GM19397 (cell line): ENCODE measurements around the gene EXOC6B.
"Not testable (repeated sequence)": the region's sequence is repeated elsewhere in the genome, so short reads cannot be mapped to it uniquely, and the experiment has no call there.

Source experiments
- ATAC-seq: cut with Tn5 transposase; IDR thresholded peaks from one replicate; pipeline ENCODE4 v1.9.1; 2021; ENCODE audit warnings: mild to moderate bottlenecking, moderate library complexity; ENCODE audit not compliant: unreplicated experiment

EXOC6B gene

DNA sequence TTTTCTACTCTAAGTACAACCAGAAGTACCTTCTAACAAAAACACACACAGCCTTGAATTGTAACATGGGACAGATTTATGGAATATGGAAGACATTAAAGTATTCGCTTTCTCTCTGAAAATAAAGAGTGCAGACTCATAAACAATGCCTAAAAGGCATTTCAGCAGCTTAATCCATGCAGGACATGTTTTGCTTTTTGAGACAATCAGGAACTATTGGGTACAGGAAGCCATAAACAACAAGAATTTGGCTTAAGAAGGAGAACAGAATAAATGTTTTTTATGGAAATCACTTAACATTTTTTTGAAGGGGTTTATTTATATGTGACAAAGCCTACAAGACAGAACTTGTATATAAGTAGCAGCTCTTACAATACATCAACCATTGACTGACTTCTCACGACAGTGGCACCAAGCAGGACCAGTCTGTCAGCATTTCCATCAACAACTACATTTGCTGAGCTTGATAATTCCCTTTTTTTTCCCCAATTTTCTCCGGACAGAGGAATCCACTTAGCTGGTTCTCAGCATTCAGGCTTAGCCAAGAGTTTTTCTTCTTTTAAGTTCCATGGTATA, 140.1 kb downstream of the EXOC6B start:
- ATAC-seq, result no peak

DNA sequence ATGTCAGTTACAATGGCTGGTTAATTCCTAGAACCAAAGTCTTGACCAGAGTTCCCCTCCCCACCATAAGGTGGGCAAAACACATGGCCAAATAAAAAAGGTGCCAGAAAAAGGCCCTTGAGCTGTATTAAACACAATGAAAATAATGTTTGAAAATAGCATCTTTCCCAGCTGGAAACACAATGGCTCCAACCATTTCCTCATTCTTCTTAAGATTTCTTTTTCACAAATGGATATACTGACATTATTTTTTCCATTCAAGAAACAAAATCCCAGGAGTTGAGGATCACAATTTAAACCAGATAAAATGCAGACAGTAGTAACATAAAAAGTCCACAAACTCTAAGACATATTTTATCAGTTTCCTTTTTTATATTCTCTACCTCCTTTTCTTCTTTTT, 143.8 kb downstream of the EXOC6B start:
- no peak for ATAC-seq

DNA sequence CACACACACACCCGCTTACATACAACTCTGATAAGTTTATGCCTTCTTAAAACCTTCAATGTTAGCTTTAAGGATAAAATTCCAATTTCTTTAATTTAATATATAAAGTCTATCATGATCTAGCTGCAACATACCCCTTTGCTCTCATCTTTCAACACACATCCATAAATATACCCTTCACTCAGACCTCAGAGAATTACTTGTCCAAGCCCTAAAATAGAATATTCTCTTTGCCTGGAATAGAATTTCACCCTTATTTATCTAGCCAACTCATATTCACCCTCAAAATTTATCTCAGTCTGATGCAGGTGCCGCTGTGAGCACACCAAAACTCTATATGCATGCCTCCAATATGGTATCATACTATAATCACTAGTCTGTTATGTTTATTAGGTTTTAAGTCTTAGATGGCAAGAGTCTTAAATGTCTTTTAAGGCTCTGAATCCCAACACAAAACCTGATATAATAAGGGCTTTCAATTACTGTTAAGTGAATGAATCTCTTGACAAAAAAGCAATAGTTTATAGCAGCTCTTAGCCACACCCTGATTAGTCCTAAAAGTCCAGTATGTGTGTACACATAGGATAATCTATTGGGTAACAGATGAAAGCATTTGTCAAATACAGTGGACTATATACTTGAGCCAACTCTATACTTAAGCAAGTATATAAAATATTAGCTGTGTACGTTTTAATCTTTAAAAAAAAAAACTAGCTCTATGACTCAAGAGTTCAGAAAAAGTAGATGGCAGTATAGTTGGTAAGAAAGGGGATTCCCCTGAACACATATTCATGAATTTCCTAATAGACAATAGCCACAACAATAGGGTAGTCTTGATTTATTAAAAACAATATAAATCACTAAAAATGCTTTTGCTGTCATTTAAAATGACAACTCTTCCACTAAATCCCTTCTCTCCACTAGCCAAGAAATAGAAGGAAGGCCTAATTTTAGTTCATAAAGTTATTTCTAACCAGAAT, 144.5 kb downstream of the EXOC6B start:
- ATAC-seq, result no peak

DNA sequence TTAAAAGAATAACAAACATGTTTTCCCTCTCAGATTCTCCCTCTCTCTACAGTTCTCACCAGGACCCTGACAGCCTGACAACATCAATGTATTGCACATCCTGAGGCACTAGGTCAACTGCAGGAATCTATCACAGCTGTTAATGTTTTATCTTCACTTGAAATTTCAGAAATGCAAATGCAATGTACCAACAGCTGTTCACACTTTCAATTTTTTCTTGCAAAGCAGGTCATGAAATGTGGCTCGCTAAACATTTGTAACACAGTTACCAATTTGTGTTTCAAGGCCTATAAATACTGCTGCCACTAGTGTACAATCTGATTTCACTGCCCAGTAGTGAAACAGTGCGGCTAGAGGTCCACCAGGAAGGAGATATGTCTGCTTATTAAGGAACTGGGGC, 147.8 kb downstream of the EXOC6B start:
- peak; percentile 87 for ATAC-seq

DNA sequence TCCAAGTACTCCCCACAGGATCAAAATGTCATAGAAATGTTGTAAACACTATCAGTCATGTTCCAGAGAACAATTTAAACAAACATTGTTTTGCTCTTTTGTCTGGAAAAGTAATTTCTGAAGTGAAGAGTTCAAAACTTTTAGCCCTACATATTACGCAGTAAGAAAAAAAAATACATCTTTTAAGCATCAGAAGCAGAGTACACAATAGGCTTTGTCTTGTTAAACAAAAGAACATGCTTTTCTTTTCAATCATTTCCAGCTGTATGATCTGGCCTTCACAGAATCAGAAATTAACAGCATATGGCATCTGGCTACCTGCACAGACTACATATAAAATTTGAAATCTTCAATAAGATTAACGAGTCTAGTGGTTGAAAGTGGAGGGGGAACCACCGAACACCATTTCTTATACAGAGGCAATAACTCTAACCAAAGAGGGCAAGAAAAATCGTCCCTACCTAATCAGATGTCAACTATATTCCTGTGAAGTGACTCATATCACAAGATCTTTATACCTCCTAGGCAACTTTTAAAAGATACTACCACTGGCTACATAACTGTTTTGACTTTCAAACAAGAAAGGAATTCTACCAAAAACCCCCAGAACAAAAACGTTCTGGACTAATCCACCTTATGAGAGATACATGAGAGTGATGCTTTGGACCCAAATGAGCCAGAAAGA, 149.3 kb downstream of the EXOC6B start:
- no peak for ATAC-seq

DNA sequence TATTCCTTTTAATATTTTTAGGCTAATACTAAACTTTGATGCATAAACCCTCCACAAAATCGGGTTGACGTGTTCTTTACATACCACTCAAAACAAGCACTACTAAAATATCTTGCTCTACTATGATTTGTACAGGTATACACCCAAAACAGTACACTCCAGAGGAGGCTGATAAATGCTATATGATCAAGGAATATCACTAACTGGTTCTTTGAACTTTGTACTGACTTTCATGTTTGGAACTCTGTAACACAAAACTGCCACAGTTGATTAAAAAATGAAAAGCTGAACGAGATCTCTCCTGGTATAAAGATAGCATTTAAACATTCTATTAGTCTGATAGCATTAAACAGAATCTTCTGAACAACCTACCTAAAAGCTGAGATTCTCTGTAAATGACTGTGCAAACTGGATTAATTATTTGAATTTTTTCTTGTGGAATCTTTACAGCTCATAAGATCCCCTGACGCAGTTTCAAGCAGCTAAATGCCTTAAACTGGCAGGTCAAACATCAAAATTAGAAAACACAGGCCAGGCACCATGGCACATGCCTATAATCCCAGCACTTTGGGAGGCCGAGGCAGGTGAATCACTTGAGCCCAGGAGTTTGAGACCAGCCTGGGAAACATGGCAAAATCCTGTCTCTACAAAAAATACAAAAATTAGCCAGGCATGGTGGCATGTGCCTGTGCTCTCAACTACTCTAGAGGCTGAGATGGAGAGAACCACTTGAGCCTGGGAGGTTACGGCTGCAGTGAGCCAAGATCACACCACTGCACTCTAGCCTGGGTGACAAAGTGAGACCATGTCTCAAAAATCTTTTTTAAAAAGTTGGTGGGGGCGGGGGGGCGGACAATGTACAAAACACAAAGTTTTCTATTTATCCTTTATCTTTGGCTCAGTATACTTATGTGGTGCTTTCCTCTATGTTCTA, 150.6 kb downstream of the EXOC6B start:
- ATAC-seq, result no peak

DNA sequence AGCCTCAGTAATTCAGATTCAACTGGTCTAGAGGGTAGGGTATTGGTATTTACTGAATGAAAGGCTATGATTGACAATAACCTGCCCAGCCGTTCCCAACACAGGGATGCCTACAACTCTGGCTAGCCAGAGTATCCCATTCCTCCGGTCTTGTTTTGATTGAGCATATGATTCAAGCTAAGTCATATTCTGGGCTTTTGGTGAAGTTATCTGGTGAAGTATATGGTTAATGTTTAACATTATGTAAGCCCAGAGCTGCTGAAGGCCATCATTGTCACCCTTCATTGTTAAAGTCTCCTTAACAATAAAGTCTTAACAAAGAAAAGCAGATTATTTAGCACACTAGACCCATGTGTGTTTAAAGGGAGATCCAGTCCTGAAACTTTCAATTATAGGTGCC, 152.6 kb downstream of the EXOC6B start:
- no peak for ATAC-seq

DNA sequence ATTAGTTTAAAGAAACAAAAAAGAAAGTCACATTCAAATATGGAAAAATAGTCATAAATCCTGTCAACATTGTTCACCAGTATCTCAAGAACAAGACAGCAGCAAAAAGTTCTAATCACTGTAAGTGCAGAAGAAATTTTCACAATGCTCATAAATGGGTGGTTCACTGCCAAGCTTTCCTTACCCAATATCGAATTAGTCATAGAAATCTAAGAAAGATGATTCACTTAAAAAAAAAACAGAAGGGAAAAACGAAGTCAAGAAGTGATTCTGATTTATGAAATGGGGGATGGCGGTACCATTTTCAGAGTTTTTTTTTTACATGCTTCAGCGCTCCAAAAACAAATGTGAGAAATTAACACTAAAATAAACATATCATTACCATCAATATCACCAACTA, 156.7 kb downstream of the EXOC6B start:
- ATAC-seq, result no peak

DNA sequence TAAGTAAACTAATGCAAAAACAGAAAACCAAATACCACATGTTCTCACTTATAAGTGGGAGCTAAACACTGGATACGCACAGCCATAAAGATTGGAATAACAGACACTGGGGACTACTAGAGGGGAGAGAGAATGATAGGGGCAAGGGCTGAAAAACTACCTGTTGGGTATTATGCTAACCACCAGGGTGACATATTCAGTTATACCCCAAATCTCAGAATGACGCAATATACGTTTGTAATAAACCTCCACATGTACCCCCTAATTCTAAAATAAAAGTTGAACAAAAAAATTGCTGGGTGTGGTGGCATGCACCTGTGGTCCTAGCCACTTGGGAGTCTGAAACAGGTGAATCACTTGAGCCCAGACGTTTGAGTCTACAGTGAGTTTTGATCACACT, 157.2 kb downstream of the EXOC6B start:
- no peak for ATAC-seq

DNA sequence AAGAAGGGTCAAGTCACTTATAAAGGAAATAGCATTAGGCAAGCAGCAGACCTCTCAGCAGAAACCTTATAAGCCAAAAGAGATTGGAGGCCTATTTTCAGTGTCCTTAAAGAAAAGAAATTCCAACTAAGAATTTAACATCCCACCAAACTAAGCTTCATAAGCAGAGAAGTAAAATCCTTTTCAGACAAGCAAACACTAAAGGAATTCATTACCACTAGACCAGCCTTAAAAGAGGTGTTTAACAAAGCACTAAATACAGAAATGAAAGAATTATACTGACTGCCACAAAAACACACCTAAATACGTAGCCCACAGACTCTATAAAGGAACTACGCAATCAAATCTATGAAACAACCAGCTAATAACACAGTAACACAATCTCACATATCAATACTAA, 160.4 kb downstream of the EXOC6B start:
- ATAC-seq, result no peak

DNA sequence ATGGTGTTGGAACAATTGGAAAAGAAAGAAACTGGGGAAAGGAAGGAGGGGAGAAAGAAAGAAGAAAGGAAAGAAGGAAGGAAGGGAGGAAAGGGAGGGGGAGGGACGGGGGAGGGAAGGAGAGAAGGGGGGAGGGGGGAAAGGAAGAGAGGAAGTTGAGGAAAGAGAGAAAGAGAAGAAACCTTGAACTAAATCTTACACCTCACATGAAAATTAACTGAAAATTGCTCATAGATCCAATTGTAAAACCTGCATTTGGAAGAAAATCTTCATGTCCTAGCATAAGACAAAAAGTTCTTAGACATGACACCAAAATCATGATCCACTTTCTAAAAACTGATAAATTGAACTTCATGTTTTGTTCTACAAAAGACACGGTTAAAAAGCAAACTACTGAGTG, 163.8 kb downstream of the EXOC6B start:
- ATAC-seq, result no peak

DNA sequence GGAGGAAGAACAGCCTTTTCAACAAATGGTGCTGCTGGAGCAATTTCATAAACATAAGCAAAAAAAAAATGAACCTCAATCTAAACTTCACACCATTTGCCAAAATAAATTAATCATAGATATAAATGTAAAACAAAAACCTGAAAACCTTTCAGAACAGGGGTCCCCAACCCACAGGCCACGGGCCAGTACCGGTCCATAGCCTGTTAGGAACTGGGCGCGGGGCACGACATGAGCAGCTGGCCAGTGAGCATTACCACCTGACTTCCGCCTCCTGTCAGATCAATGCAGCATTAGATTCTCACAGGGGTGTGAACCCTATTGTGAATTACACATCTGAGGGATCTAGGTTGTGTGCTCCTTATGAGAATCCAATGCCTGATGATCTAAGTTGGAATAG, 176.0 kb downstream of the EXOC6B start:
- ATAC-seq, result no peak

DNA sequence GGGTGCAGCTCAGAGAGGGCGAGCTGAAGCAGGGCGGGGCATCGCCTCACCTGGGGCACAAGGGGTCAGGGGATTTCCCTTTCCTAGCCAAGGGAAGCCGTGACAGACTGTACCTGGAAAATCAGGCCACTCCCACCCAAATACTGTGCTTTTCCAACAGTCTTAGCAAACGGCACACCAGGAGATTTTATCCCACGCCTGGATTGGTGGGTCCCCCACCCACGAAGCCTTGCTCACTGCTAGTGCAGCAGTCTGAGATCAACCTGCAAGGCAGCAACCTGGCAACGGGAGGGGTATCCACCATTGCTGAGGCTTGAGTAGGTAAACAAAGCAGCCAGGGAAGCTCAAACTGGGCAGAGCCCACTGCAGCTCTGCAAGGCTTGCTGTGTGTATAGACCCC, 184.6 kb downstream of the EXOC6B start:
- not testable (repeated sequence) for ATAC-seq

DNA sequence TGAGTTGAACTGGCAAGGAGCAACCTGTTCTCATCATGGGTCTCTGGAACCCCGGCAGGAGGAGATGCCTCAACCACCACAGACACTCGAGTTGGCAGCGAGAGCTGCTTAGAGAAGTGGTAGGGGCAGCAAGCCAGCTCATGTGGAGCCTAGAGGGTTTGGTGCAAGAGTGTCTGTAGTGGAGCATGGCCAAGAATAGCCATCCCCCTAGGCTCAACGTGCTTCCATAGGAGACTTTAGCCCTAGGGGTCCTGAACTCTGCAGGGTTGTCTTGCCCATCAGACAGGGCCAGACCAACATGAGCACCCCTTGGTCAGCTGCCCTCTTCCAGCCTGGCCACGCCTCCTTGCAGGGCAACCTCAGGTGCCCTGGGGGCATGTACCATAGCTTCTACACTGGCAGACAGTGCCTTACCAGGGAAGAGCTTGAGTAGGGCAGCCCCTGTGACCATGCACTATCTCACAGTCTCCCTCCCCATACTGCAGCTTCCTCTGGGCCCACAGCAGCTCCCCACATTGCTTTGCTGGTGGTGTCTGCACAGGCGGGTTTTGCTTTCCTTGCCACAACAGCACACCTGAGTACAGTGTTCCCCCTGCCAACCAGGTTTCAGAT, 187.1 kb downstream of the EXOC6B start:
- ATAC-seq, result no peak

DNA sequence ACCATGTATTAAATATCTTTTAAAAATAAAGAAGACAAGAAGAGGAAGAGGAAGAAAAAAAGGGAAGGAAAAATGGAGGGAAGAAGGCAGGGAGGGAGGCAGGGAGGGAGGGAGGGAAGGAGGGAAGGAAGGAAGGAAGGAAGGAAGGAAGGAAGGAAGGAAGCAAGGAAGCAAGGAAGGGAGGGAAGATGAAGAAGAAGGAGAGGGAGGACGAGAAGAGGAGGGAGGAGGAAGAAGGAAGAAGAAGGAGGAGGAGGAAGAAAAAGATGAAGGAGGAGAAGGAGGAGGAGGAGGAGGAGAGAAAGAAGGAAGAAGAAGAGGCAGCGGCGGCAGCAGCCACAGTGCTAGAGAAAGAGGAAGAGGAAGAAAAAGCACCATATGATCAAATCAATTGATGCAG, 189.6 kb downstream of the EXOC6B start:
- ATAC-seq, result no peak

DNA sequence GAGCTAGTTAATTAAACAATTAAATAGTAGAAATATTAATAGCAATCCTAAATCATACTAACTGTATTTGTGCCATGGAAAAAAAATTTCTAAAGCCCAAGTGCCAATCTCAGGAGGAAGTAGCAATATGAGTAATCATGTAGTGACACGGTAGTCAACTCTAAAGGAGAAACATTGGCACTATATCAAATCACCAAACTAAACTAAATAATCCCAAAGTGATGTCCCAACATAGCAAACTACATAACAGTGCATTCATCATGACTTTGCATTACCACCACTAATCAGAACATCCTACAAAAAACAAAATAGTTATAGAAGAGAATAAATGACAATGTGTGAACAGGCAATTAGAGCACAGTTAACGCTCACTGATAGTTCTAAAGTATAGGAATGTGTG, 195.1 kb downstream of the EXOC6B start:
- ATAC-seq, result no peak

DNA sequence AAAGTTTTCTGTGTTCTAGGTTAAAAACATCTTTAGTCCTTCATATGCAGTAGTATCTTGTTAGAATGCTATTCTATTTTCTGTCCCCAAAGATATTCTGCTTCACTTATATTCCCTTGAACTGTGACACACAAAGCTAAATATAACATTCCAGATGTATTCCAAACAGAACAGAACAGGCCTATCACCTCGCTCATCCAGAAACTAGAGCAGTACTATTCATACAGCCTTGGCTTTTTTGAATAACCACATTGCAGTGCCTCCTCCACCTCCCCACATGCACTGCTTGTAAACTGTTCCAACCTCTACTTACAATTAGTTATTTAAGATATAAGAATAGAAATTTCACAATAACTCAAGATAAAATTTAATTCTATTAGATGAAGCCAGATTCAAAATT, 196.8 kb downstream of the EXOC6B start:
- ATAC-seq, result no peak

DNA sequence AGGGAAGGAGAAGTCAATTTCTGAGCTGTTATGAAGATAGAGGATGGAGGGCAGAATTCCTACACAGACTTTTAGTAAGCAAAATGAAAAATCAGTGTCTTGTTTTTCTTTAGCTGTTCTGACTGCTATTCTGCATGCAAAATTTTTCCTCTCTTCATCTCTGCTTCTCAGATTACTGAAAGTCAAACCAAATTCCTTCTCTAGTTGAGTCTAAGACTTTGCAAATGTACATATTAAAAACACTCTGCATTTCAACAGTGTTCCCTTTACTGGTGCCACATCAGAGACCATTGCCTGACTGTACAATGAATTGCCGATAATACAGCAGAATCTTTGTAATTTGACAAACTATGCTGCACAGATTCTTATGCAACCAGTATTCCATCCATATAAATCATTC, 198.8 kb downstream of the EXOC6B start:
- ATAC-seq, result no peak

DNA sequence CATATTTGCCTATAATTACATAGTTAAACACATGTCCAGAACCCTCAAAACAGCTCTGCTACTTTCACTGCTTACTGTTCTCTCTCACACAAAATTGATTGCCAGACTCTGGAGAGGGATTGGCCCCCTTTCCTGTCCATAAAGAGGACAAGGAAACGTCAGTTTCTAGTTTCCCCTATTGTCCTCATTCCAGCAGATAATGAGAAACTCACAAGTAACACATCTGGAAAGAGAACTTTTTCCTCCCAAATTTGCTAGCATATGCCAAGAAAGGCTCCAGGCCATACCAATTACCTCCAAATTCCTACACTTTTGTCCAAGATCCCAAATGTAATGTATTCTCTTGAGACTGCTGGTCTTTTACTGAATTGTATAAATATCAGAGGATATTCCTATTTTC, 200.5 kb downstream of the EXOC6B start:
- no peak for ATAC-seq

DNA sequence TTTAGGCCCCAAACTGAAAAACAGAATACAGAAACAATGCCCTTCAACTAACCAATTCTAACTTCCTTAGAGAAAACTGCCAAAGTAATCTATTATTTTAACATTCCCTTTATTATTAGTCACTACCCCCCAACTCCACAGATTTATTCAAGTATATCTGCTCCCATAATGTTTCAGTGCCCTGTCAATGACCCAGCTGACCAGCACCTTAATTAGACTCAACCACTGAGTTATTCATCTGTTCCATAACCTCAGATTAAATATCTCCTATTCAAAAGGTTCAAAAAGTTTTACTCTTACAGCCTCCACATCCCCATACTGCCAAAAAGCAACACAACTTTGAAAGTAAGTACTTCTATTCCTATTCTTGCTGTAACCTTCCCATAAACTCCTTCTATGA, 202.4 kb downstream of the EXOC6B start:
- ATAC-seq, result no peak
